ENCODE measurements around the gene OCEL1.

OCEL1 gene

GRCh38 chr19:17196610-17197009 is 29.4 kb upstream of the OCEL1 start:
- no peaks in the 10 kb centered on the region for H3K27me3 ChIP-seq (ENCODE audit: insufficient read depth, low read depth, severe bottlenecking)
- TF ChIP-seq CTCF (IDR thresholded peaks at IDR 0.05; ENCODE audit: low read depth, low read length) = no peak
- no peaks in the 10 kb centered on the region for H3K9me3 ChIP-seq (ENCODE audit: severe bottlenecking)
- no peak for DNase-seq
- no peak overlapping the region for H3K4me3 ChIP-seq (ENCODE audit: low read depth, low read length)
- H3K36me3 ChIP-seq = peaks cover 68% of the 10 kb centered on the region
- H3K27ac ChIP-seq = no peak overlapping the region

DNA sequence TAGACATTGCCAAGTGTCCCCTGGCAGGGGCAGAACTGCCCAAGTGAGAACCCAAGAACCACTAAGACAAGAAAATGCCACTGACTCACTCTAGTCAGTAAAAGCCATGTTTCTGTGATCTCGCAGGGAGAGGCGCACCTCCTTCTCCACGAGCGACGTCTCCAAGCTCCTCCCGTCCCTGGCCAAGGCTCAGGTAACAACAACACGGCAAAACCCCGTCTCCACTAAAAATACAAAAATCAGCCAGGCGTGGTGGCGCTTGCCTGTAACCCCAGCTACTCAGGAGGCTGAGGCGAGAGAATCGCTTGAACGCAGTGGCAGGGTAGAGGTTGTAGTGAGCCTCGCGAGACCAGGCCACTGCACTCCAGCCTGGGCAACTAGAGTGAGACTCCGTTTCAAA is 28.4 kb upstream of the OCEL1 start:
- Histone ChIP-seq H3K4me3 (ENCODE audit: low read depth, low read length) (no peak overlapping the region), H3K27me3 (ENCODE audit: insufficient read depth, low read depth, severe bottlenecking) (no peaks in the 10 kb centered on the region), H3K27ac (no peak overlapping the region), H3K36me3 (peaks cover 71% of the 10 kb centered on the region), H3K9me3 (ENCODE audit: severe bottlenecking) (no peaks in the 10 kb centered on the region)
- no peak for TF ChIP-seq CTCF (IDR thresholded peaks at IDR 0.05; ENCODE audit: low read depth, low read length)
- DNase-seq = no peak

- Histone ChIP-seq H3K4me3 (ENCODE audit: low read depth, low read length) (no peak overlapping the region), H3K9me3 (ENCODE audit: severe bottlenecking) (no peaks in the 10 kb centered on the region), H3K36me3 (peaks cover 56% of the 10 kb centered on the region), H3K27me3 (ENCODE audit: insufficient read depth, low read depth, severe bottlenecking) (no peaks in the 10 kb centered on the region), H3K27ac (no peak overlapping the region)
- TF ChIP-seq CTCF (IDR thresholded peaks at IDR 0.05; ENCODE audit: low read depth, low read length) = no peak
- no peak for DNase-seq
Measured at GRCh38 chr19:17200408-17201079, 25.5 kb upstream of the OCEL1 start.

- no peak for DNase-seq
- Histone ChIP-seq H3K9me3 (ENCODE audit: severe bottlenecking) (no peaks in the 10 kb centered on the region), H3K36me3 (peaks cover 66% of the 10 kb centered on the region), H3K27ac (no peak overlapping the region), H3K4me3 (ENCODE audit: low read depth, low read length) (no peak overlapping the region), H3K27me3 (ENCODE audit: insufficient read depth, low read depth, severe bottlenecking) (no peaks in the 10 kb centered on the region)
- no peak for TF ChIP-seq CTCF (IDR thresholded peaks at IDR 0.05; ENCODE audit: low read depth, low read length)
Measured at GRCh38 chr19:17202249-17202648, 23.8 kb upstream of the OCEL1 start.

- Histone ChIP-seq H3K27ac (no peak overlapping the region), H3K9me3 (ENCODE audit: severe bottlenecking) (no peaks in the 10 kb centered on the region), H3K4me3 (ENCODE audit: low read depth, low read length) (no peak overlapping the region), H3K36me3 (peaks cover 64% of the 10 kb centered on the region), H3K27me3 (ENCODE audit: insufficient read depth, low read depth, severe bottlenecking) (no peaks in the 10 kb centered on the region)
- no peak for DNase-seq
- TF ChIP-seq CTCF (IDR thresholded peaks at IDR 0.05; ENCODE audit: low read depth, low read length) = no peak
Measured at GRCh38 chr19:17202713-17203112, 23.3 kb upstream of the OCEL1 start.
